ENCODE data around the gene CAST.

- TF ChIP-seq POLR2A (IDR thresholded peaks at IDR 0.05) (no peak), CTCF (IDR thresholded peaks at IDR 0.05) (no peak), EP300 (IDR thresholded peaks at IDR 0.05) (no peak)
Measured at GRCh38 chr5:96753017-96753397, 90.8 kb downstream of the CAST start.

Measured in tibial nerve (tissue), 4 donors.